GM23338 (cell line): Measurements from ENCODE around the gene CCL7. TPM values are rescaled to one million over a fixed set of nuclear protein-coding genes. Genes with fewer than 3 reads are reported as not detected.
A peak's percentile ranks its signal among the peaks of the same experiment; 100 is the strongest.

Experiments used
- ATAC-seq: fragments of 200-7000 bp; cut with Tn5 transposase; 3 replicates; pipeline ENCODE4 v1.9.1; 2020
- DNase-seq: peaks from one replicate; pipeline ENCODE4 v3.0.0-alpha.2; 2015; ENCODE audit warnings: low spot score
- H2AFZ ChIP-seq: fragments of 200-600 bp; sonication (generic); 2 replicates; pipeline ENCODE4 v1.8.0; 2016; ENCODE audit warnings: antibody characterized with exemption, mild to moderate bottlenecking, moderate library complexity
- H3F3A ChIP-seq: fragments of 200-600 bp; sonication (generic); replicated peaks from 2 replicates; pipeline ENCODE4 v1.8.0; 2017; ENCODE audit warnings: antibody characterized with exemption, mixed run types, low read depth
- H3K27ac ChIP-seq: fragments of 200-600 bp; sonication (generic); 2 replicates; pipeline ENCODE4 v1.6.1; 2016; ENCODE audit warnings: low read depth
- H3K27me3 ChIP-seq: fragments of 200-600 bp; sonication (generic); 2 replicates; pipeline ENCODE4 v1.8.0; 2016; ENCODE audit warnings: mild to moderate bottlenecking, mixed run types, moderate library complexity; ENCODE audit not compliant: insufficient read depth
- H3K36me3 ChIP-seq: fragments of 200-600 bp; sonication (generic); 2 replicates; pipeline ENCODE4 v1.8.0; 2016; ENCODE audit warnings: mild to moderate bottlenecking; ENCODE audit not compliant: insufficient read depth
- H3K4me1 ChIP-seq: fragments of 200-600 bp; sonication (generic); 2 replicates; pipeline ENCODE4 v1.8.0; 2016; ENCODE audit warnings: mild to moderate bottlenecking, moderate library complexity; ENCODE audit not compliant: insufficient read depth
- H3K4me2 ChIP-seq: fragments of 200-600 bp; sonication (generic); 2 replicates; pipeline ENCODE4 v1.7.1; 2017; ENCODE audit warnings: mixed run types
- H3K4me3 ChIP-seq: fragments of 200-600 bp; sonication (generic); 2 replicates; pipeline ENCODE4 v1.6.1; 2016; ENCODE audit warnings: mixed run types
- H3K79me2 ChIP-seq: fragments of 200-600 bp; sonication (generic); replicated peaks from 2 replicates; pipeline ENCODE4 v1.8.0; 2017; ENCODE audit warnings: mild to moderate bottlenecking; ENCODE audit not compliant: insufficient read depth
- H3K9me2 ChIP-seq: fragments of 200-600 bp; sonication (generic); 2 replicates; pipeline ENCODE4 v1.8.0; 2017; ENCODE audit not compliant: insufficient read depth
- H4K20me1 ChIP-seq: fragments of 200-600 bp; sonication (generic); replicated peaks from 2 replicates; pipeline ENCODE4 v1.8.0; 2017; ENCODE audit warnings: mild to moderate bottlenecking; ENCODE audit not compliant: insufficient read depth
- H3K27ac Mint-ChIP-seq: 2 replicates; pipeline ENCODE4 v1.8.0; 2020; ENCODE audit warnings: inconsistent platforms, mild to moderate bottlenecking, moderate library complexity, mixed read lengths
- H3K27me3 Mint-ChIP-seq: 3 replicates; pipeline ENCODE4 v1.8.0; 2022; ENCODE audit warnings: low read depth, mild to moderate bottlenecking, moderate library complexity, mixed read lengths, inconsistent platforms; ENCODE audit not compliant: insufficient read depth, poor library complexity
- H3K36me3 Mint-ChIP-seq: 3 replicates; pipeline ENCODE4 v1.8.0; 2021; ENCODE audit warnings: low read depth, mild to moderate bottlenecking, inconsistent platforms, moderate library complexity, mixed read lengths
- H3K4me1 Mint-ChIP-seq: 3 replicates; pipeline ENCODE4 v1.8.0; 2020; ENCODE audit warnings: mild to moderate bottlenecking, inconsistent platforms, mixed read lengths
- H3K4me3 Mint-ChIP-seq: 3 replicates; pipeline ENCODE4 v1.8.0; 2021; ENCODE audit warnings: moderate library complexity, mild to moderate bottlenecking, inconsistent platforms, mixed read lengths
- H3K9me3 Mint-ChIP-seq: 3 replicates; pipeline ENCODE4 v1.8.0; 2020; ENCODE audit warnings: moderate library complexity, mild to moderate bottlenecking, inconsistent platforms, mixed read lengths
- CREB1 ChIP-seq: fragments of 250-450 bp; sonication (Bioruptor Pico); IDR thresholded peaks from 2 replicates; pipeline ENCODE4 v1.5.0; 2020; ENCODE audit warnings: low read depth, mild to moderate bottlenecking, moderate library complexity
- EZH2 ChIP-seq: fragments of 200-600 bp; sonication (generic); IDR thresholded peaks from one replicate; pipeline ENCODE4 v1.8.0; 2017; ENCODE audit warnings: antibody characterized with exemption, mild to moderate bottlenecking, low read depth; ENCODE audit not compliant: unreplicated experiment
- EZH2phosphoT487 ChIP-seq: fragments of 200-600 bp; sonication (generic); IDR thresholded peaks from one replicate; pipeline ENCODE4 v1.8.1; 2018; ENCODE audit warnings: antibody characterized with exemption; ENCODE audit not compliant: unreplicated experiment
- JUNB ChIP-seq: IDR thresholded peaks from one replicate; pipeline ENCODE4 v1.6.1; 2016; ENCODE audit warnings: antibody characterized with exemption; ENCODE audit not compliant: unreplicated experiment
- NANOG ChIP-seq: IDR thresholded peaks from 2 replicates; pipeline ENCODE4 v1.6.1; 2016; ENCODE audit warnings: antibody characterized with exemption, borderline replicate concordance
- POLR2AphosphoS5 ChIP-seq: IDR thresholded peaks from 2 replicates; pipeline ENCODE4 v1.6.1; 2016; ENCODE audit warnings: antibody characterized with exemption, low read depth
- STAT1 ChIP-seq: IDR thresholded peaks from one replicate; pipeline ENCODE4 v1.6.1; 2016; ENCODE audit warnings: antibody characterized with exemption; ENCODE audit not compliant: unreplicated experiment
- ZNF331 ChIP-seq: fragments of 250-450 bp; sonication (Bioruptor Pico); IDR thresholded peaks from 2 replicates; pipeline ENCODE4 v1.5.0; 2020; ENCODE audit warnings: low read depth, mild to moderate bottlenecking, moderate library complexity
- polyA plus RNA-seq: library from polyadenylated mRNA; unstranded; fragments of >200 nt; fragmentation: Nextera tagmentation; extraction: Ambion mirVana; gene quantifications from 2 replicates; pipeline ENCODE4 v1.2.1, GENCODE V29; 2016
- total RNA-seq: library from RNA; depleted of rRNA; stranded (reverse); fragments of >200 nt; shearing (Covaris generic); gene quantifications from 2 replicates; pipeline ENCODE4 v1.2.3, GENCODE V29; 2014
- TF ChIP-seq, protein P1 (sequence below): IDR thresholded peaks from 2 replicates; pipeline ENCODE4 v1.6.1; 2016; ENCODE audit warnings: antibody characterized with exemption
- TF ChIP-seq, protein P2 (sequence below): IDR thresholded peaks from one replicate; pipeline ENCODE4 v1.6.1; 2018; ENCODE audit warnings: antibody characterized with exemption; ENCODE audit not compliant: unreplicated experiment
- TF ChIP-seq, protein P3 (sequence below): fragments of 250-450 bp; sonication (Bioruptor Pico); IDR thresholded peaks from 2 replicates; pipeline ENCODE4 v1.5.0; 2020; ENCODE audit warnings: mild to moderate bottlenecking, moderate library complexity

The CCL7 gene
- total and polyA plus RNA-seq, 2 experiments from 2014 or later: not detected

DNA sequence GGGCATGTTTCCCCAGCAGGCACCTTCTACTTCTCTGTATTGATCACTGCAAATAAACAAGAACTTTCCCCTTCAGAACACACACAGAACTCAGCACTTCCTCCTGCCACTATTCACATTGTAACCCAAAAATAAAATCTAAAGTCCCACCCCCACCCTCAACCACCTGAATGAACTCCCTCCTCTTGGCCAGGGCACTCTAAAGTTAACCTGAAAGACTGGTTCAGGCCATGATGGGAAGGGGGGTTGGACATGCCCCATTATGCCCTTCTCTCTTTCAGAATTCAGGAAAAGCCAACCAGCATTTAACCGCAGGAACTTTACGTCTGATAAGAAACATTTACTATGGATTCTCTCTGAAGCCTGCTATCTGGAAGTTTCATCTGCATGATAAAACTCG, 42.3 kb upstream of the CCL7 start:
- H3K4me3 Mint-ChIP-seq: no peak overlapping the region
- Histone ChIP-seq H3K4me2 (no peak overlapping the region), H3K36me3 (peaks cover 4% of the 10 kb centered on the region; the same call in 1 of the 2 replicates), H3K27me3 (no peaks in the 10 kb centered on the region), H3K79me2 (no peaks in the 10 kb centered on the region), H3F3A (no peaks in the 10 kb centered on the region), H3K9me2 (peaks cover 18% of the 10 kb centered on the region; the same call in 1 of the 2 replicates), H3K4me1 (peaks cover 8% of the 10 kb centered on the region; the same call in 1 of the 2 replicates), H3K4me3 (no peak overlapping the region), H2AFZ (peak overlapping the region; percentile 8; the same call in 1 of the 2 replicates), H4K20me1 (no peaks in the 10 kb centered on the region), H3K27ac (no peak overlapping the region)
- H3K27ac Mint-ChIP-seq: no peak overlapping the region
- DNase-seq: no peak
- H3K27me3 Mint-ChIP-seq: peaks cover 1% of the 10 kb centered on the region
- peaks cover 24% of the 10 kb centered on the region for H3K9me3 Mint-ChIP-seq
- peaks cover 8% of the 10 kb centered on the region for H3K4me1 Mint-ChIP-seq
- ATAC-seq: no peak
- TF ChIP-seq CREB1: no peak
- TF ChIP-seq, protein P1, sequence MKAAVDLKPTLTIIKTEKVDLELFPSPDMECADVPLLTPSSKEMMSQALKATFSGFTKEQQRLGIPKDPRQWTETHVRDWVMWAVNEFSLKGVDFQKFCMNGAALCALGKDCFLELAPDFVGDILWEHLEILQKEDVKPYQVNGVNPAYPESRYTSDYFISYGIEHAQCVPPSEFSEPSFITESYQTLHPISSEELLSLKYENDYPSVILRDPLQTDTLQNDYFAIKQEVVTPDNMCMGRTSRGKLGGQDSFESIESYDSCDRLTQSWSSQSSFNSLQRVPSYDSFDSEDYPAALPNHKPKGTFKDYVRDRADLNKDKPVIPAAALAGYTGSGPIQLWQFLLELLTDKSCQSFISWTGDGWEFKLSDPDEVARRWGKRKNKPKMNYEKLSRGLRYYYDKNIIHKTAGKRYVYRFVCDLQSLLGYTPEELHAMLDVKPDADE: no peak
- TF ChIP-seq EZH2: no peak
- TF ChIP-seq ZNF331: no peak
- TF ChIP-seq NANOG: no peak
- no peak for TF ChIP-seq STAT1
- TF ChIP-seq, protein P2, sequence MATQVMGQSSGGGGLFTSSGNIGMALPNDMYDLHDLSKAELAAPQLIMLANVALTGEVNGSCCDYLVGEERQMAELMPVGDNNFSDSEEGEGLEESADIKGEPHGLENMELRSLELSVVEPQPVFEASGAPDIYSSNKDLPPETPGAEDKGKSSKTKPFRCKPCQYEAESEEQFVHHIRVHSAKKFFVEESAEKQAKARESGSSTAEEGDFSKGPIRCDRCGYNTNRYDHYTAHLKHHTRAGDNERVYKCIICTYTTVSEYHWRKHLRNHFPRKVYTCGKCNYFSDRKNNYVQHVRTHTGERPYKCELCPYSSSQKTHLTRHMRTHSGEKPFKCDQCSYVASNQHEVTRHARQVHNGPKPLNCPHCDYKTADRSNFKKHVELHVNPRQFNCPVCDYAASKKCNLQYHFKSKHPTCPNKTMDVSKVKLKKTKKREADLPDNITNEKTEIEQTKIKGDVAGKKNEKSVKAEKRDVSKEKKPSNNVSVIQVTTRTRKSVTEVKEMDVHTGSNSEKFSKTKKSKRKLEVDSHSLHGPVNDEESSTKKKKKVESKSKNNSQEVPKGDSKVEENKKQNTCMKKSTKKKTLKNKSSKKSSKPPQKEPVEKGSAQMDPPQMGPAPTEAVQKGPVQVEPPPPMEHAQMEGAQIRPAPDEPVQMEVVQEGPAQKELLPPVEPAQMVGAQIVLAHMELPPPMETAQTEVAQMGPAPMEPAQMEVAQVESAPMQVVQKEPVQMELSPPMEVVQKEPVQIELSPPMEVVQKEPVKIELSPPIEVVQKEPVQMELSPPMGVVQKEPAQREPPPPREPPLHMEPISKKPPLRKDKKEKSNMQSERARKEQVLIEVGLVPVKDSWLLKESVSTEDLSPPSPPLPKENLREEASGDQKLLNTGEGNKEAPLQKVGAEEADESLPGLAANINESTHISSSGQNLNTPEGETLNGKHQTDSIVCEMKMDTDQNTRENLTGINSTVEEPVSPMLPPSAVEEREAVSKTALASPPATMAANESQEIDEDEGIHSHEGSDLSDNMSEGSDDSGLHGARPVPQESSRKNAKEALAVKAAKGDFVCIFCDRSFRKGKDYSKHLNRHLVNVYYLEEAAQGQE: no peak
- no peak for TF ChIP-seq POLR2AphosphoS5
- TF ChIP-seq, protein P3, sequence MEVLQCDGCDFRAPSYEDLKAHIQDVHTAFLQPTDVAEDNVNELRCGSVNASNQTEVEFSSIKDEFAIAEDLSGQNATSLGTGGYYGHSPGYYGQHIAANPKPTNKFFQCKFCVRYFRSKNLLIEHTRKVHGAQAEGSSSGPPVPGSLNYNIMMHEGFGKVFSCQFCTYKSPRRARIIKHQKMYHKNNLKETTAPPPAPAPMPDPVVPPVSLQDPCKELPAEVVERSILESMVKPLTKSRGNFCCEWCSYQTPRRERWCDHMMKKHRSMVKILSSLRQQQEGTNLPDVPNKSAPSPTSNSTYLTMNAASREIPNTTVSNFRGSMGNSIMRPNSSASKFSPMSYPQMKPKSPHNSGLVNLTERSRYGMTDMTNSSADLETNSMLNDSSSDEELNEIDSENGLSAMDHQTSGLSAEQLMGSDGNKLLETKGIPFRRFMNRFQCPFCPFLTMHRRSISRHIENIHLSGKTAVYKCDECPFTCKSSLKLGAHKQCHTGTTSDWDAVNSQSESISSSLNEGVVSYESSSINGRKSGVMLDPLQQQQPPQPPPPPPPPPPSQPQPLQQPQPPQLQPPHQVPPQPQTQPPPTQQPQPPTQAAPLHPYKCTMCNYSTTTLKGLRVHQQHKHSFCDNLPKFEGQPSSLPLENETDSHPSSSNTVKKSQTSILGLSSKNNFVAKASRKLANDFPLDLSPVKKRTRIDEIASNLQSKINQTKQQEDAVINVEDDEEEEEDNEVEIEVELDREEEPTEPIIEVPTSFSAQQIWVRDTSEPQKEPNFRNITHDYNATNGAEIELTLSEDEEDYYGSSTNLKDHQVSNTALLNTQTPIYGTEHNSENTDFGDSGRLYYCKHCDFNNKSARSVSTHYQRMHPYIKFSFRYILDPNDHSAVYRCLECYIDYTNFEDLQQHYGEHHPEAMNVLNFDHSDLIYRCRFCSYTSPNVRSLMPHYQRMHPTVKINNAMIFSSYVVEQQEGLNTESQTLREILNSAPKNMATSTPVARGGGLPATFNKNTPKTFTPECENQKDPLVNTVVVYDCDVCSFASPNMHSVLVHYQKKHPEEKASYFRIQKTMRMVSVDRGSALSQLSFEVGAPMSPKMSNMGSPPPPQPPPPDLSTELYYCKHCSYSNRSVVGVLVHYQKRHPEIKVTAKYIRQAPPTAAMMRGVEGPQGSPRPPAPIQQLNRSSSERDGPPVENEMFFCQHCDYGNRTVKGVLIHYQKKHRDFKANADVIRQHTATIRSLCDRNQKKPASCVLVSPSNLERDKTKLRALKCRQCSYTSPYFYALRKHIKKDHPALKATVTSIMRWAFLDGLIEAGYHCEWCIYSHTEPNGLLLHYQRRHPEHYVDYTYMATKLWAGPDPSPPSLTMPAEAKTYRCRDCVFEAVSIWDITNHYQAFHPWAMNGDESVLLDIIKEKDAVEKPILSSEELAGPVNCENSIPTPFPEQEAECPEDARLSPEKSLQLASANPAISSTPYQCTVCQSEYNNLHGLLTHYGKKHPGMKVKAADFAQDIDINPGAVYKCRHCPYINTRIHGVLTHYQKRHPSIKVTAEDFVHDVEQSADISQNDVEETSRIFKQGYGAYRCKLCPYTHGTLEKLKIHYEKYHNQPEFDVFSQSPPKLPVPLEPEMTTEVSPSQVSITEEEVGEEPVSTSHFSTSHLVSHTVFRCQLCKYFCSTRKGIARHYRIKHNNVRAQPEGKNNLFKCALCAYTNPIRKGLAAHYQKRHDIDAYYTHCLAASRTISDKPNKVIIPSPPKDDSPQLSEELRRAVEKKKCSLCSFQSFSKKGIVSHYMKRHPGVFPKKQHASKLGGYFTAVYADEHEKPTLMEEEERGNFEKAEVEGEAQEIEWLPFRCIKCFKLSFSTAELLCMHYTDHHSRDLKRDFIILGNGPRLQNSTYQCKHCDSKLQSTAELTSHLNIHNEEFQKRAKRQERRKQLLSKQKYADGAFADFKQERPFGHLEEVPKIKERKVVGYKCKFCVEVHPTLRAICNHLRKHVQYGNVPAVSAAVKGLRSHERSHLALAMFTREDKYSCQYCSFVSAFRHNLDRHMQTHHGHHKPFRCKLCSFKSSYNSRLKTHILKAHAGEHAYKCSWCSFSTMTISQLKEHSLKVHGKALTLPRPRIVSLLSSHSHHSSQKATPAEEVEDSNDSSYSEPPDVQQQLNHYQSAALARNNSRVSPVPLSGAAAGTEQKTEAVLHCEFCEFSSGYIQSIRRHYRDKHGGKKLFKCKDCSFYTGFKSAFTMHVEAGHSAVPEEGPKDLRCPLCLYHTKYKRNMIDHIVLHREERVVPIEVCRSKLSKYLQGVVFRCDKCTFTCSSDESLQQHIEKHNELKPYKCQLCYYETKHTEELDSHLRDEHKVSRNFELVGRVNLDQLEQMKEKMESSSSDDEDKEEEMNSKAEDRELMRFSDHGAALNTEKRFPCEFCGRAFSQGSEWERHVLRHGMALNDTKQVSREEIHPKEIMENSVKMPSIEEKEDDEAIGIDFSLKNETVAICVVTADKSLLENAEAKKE (CRISPR knock-in tag): no peak
- TF ChIP-seq JUNB: no peak
- TF ChIP-seq EZH2phosphoT487: no peak
- peaks cover 9% of the 10 kb centered on the region; the same call in 2 of the 3 replicates for H3K36me3 Mint-ChIP-seq
